ENCODE results near the gene PIGL.
A peak's percentile ranks its signal among the peaks of the same experiment; 100 is the strongest.

The PIGL gene

DNA sequence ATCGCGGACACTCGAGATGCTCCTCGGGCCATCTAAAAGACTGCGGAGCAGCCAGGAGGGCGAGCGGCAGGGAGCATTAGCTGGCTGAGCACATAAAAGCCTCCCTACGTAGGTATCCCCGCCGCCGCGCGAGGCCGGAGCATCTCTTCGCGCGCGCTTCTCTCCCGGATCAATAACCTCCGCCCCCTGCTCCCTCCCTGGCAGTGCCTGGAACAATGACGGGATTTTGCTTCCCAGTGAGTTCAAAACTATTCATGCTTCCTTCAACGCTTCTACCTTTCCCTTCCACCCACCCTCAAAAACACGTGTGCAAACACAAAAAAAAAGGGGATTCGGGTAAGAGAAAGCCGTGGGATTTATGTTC lies 135.3 kb downstream of the PIGL start:
- peak in 28 of 56 donors; percentile 6 to 50 (median 24) for DNase-seq

DNA sequence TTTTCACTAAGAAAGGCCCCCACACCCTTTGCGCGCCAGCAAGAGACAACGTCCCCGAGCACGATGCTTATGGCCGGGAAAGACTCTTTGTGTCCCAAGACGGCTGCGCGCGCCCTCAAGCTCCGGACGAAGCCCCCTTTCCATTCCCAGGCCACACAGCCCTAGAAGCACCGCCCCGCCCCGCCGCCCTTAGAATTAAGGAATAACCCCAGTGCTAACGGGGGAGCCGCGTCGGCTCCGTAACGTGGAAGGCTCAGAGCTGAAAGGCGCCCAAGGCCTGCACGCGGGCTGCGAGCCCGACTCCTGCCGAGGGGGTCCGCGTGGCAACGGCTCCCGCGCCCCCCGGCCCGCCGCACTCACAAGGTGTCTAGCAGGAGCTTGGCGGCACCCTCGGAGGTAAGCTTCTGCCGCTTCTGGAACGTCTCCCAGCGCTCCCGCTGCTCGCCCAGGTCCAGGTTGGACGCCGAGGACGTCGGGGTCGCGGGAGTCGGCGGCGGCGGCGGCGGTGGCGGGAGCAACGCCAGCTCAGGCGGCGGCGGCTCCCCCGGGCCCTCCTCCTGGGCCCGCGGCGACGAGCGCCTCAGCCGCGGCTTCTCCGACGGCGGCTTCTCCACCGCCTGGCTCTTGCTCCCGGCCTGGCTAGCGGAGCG lies 135.8 kb downstream of the PIGL start:
- peak in 18 of 56 donors; percentile 16 to 72 (median 43) for DNase-seq

DNA sequence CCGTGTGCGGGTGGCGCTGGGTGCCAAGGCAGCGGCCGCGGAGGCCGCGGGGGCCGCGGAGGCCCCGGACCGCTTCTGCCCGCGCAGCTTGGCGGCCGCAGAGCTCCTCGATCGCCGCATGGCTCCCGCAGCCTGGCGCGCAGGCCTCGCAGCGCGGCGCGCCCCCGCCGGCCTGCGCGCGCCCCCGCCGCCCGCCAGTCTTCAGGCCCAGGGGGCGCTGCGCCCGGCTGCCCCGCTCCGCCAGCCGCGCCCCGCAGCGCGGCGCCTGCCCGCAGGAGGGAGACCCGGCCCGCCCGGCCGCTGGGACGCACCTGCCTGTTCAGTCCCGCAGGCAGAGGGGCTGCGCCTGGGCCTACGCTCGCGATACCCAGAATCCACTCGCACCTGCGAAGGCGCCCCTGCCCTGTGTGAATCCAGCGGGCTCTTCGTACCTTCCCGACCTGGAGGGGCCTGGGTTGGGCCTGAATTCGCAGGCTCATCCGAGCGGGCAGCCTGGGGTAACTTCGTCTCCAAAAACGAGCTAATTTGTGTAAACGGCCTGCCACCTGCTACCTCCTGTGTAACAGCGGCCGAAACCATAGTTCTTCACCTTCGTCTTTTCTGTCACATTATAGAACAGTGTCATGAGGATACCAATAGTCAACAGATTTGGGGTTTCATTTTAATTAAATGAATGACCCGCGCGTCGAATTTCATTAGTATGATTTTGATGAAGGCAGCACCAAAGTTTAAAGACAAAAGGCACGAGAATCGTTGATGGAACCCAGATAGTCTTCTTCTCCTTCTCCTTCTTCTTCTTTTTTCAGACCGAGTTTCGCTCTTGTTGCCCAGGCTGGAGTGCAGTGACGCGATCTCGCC lies 136.5 kb downstream of the PIGL start, which contains the start of gene CENPV:
TSS of gene CENPV (minus strand) at position 153 of the 858 bp plus-strand sequence. CDS start at position 120, 33 bp downstream.
- peak in 25 of 56 donors; percentile 6 to 72 (median 41) for DNase-seq

DNA sequence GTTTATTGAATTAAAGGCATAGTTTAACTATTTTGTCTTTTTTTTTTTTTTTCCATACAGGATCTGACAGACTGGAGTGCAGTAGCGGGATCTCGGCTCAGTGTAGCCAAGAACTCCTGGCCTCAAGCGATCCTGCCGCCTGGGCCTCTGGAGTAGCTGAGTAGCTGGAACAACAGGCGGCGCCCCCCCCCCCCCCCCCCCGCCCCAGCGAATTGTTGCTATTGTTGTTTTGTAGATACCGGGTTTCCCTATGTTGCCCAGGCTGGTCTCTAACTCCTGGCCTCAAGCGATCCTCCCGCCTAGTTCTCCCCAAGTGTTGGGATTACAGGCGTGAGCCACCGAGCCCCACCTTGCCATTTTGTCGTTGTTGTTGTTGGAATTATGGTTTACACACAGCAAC lies 137.6 kb downstream of the PIGL start:
- DNase-seq, result no peak

DNA sequence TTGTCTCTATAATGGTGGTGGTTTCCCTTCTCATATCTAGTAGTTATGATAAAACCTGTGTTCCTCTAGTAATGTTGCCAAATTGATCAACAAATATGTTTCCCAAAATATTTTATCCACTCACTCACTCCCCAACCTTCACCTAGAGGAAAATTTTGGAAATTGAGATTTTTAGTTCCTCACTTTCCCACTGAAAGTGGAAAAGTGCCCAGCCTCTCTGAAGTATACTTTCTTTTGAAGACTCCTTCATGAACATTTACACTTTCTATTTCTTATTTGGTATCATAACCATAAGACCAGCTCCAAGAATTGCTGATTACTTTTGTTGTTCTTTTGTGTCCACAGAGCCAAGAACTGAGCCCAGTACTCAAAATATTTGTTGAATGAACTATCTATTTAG lies 141.4 kb downstream of the PIGL start:
- DNase-seq, result no peak

DNA sequence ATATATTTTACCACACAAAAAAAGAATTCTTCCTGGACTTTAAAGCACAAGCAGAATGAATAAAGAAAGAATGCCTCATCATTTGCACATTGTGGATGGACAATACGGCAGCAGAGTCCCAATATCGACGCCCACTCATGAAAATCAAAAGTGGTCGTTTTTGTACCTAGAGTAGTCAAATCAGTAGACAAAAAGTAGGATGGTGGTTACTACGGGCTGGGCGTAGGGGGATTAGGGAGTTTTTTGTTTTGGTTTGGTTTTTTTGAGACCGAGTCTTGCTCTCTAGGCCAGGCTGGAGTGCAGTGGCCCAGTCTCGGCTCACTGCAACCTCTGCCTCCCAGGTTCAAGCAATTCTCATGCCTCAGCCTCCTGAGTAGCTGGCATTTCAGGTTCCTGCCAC lies 144.9 kb downstream of the PIGL start:
- DNase-seq, result no peak

DNA sequence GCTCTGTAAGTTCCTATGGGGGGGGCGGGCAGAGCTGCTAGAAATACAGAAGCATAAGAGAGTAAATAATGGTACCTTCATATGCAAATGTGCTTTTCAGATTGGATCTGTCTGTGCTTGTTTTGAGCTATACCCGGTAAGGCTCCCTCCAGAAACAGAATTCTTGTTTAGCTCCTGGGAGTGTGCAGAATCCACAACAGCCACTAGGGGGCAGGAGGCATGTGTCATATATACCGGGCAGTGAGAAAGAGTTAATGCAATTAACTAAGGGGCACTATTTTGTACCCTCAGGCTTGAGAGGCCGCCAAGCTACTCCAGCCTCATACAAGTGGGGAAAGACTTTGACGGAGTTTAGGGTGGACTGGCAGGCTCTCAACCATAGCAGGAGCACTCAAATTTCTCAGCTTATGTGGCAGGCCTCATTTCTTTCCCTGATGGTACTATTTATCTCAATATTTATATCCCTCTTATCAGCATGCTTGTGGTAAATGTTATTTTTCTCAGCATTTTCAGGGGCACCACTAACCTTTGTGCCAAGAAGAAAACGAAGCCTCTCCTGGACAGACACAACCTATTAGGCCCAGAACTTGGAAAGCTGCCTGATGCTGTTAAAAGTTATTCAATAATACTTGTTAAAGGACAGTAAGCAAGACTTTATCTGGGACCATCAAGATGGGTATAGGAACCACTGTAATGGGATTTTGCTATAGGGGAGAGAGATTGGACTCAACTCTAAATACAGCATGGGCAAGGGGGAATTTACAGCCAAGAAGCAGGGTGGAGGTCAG lies 146.9 kb downstream of the PIGL start:
- peak in 47 of 56 donors; percentile 11 to 89 (median 58) for DNase-seq

- DNase-seq, result no peak
Observed at GRCh38 chr17:16364625-16365024, 147.6 kb downstream of the PIGL start.

DNA sequence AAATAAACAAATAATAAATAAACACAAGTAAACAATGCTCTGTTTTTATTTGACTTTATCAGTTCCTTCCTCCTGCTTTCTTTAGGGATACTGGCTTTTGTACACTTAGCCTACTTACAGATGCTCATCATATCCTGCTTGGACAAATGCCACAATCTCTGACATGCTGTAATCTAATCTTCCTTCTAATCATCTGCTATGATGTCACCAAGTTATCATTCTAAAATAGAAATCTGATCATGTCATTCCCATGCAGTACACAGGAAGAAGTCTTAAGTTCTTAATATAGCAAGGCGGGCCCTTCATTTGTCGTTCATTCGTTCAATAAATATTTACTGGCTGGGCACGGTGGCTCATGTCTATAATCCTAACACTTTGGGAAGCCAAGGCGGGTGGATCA lies 154.7 kb downstream of the PIGL start:
- DNase-seq, result no peak

- no peak for DNase-seq
Observed at GRCh38 chr17:16374146-16374938, 157.3 kb downstream of the PIGL start.
